ENCODE measurements around the gene KLHL42.

- no peak for TF ChIP-seq CEBPB (IDR thresholded peaks at IDR 0.05; ENCODE audit: borderline replicate concordance in 1 of 2, low read depth in 2 of 2, low read length in 2 of 2)
- TF ChIP-seq FOXM1 (IDR thresholded peaks at IDR 0.05; ENCODE audit: low read depth, low read length), result no peak
- no peak for TF ChIP-seq ATF7 (IDR thresholded peaks at IDR 0.05; ENCODE audit: low read depth)
- TF ChIP-seq USF2 (IDR thresholded peaks at IDR 0.05; ENCODE audit: borderline replicate concordance, low read depth, low read length), result no peak
- TF ChIP-seq POLR2A (IDR thresholded peaks at IDR 0.05; ENCODE audit: low read depth, low read length), result no peak
- no peak for TF ChIP-seq MAX (IDR thresholded peaks at IDR 0.05; ENCODE audit: low read depth, low read length)
- no peak for TF ChIP-seq CEBPZ (IDR thresholded peaks at IDR 0.05; ENCODE audit: low read depth, low read length)
- TF ChIP-seq RFX5 (IDR thresholded peaks at IDR 0.05; ENCODE audit: low read depth, low read length), result no peak
These were observed 47.8 kb upstream of the KLHL42 start for GRCh38 chr12:27732281-27732680.
